ENCODE data around the gene PITPNM3. TPM values are rescaled to one million over a fixed set of nuclear protein-coding genes. Genes with fewer than 3 reads are reported as not detected.

PITPNM3 gene
- total and polyA plus RNA-seq, 2 of the 8 experiments (the other 6 are each of a cell fraction or from before 2014, with no cell fraction given), result 1.7 to 3.1 TPM

DNA sequence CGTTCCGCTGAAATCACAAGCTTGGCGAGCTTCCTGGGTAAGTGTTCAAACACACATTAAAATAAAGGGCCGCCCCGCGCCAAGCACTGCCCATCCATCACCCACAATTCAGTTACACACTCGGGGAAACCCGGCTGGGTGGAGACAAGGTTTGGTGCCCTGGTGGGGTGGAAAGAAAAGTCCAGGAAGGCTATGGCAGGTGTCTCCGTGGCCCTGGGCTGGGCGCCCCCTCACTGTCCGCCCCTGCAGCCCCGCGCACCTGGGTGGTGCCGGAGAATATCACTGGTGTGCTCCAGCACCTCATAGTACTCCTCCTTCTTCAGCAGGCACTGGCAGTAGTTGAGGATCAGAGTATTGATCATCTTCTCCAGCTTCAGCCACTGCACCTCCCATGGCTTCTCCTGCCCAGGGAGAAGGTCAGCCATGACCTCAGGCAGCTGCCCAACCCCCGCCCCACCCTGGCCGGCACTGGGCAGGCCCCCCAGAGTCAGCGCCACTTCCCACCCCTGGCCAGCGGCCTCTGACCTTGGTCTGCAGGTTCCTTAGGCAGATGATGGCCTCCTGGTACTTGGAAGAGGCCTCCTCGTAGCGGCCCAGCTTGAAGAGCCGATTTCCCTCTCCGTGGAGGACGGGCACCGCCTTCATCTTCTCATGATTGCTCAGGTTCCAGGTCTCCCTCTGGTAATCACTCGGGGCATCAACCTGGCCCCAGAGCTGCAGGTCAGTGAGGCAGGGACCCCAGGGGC, 129.8 kb downstream of the PITPNM3 start (continued):
- TF ChIP-seq TBP (IDR thresholded peaks at IDR 0.05; ENCODE audit: low read depth, low read length) (no peak), EZH2 (IDR thresholded peaks at IDR 0.05; ENCODE audit: low read depth, low read length, severe bottlenecking) (no peak), SAP30 (IDR thresholded peaks at IDR 0.05; ENCODE audit: insufficient read depth, insufficient replicate concordance, low read length) (no peak), HDAC2 (IDR thresholded peaks at IDR 0.05; ENCODE audit: borderline replicate concordance in 1 of 2, low read depth in 2 of 2, low read length in 2 of 2) (no peak), TAF7 (optimal IDR thresholded peaks at IDR 0.05; ENCODE audit: borderline replicate concordance, low read depth, low read length) (no peak), GABPA (IDR thresholded peaks at IDR 0.05; ENCODE audit: borderline replicate concordance, insufficient read depth, low read length) (no peak), SUZ12 (IDR thresholded peaks at IDR 0.05; ENCODE audit: low read length) (no peak), SIX5 (IDR thresholded peaks at IDR 0.05; ENCODE audit: low read depth, low read length) (no peak), CHD2 (IDR thresholded peaks at IDR 0.05; ENCODE audit: low read length) (no peak)
